CD4-positive, alpha-beta T cell treated with Interleukin-12 subunit alpha and Interleukin-12 subunit beta, for 1 hour (primary cell): ENCODE measurements around the gene APRT.

Experiments
- DNase-seq: peaks from one replicate; pipeline ENCODE4 v3.0.0-alpha.2; 2020

The APRT gene

GRCh38 chr16:88821168-88821850 is 9.6 kb upstream of the APRT start:
- DNase-seq = no peak

GRCh38 chr16:88820385-88821025 is 8.8 kb upstream of the APRT start:
- DNase-seq = no peak

- DNase-seq = no peak
Measured at GRCh38 chr16:88819126-88819525, 7.4 kb upstream of the APRT start.

GRCh38 chr16:88818575-88818874 is 6.8 kb upstream of the APRT start:
- DNase-seq = no peak

GRCh38 chr16:88817785-88818574 is 6.3 kb upstream of the APRT start:
- no peak for DNase-seq

GRCh38 chr16:88816736-88817535 is 5.2 kb upstream of the APRT start:
- DNase-seq = no peak

- peak; percentile 59 for DNase-seq
Measured at GRCh38 chr16:88815901-88816589, 4.3 kb upstream of the APRT start.

- no peak for DNase-seq
Measured at GRCh38 chr16:88815227-88815626, 3.5 kb upstream of the APRT start.

- DNase-seq = no peak
Measured at GRCh38 chr16:88814144-88814502, 2.4 kb upstream of the APRT start.

- DNase-seq = no peak
Measured at GRCh38 chr16:88813269-88814143, 1.8 kb upstream of the APRT start.

- DNase-seq = no peak
Measured at GRCh38 chr16:88812513-88813268, 963 bp upstream of the APRT start.

- peak; percentile 69 for DNase-seq
Measured at GRCh38 chr16:88810912-88811768, 588 bp downstream of the APRT start.

- no peak for DNase-seq
Measured at GRCh38 chr16:88810166-88810911, 1.4 kb downstream of the APRT start.

- DNase-seq = no peak
Measured at GRCh38 chr16:88809676-88810165, 2.0 kb downstream of the APRT start.

GRCh38 chr16:88809068-88809675 is 2.6 kb downstream of the APRT start:
- DNase-seq = no peak

- DNase-seq = no peak
Measured at GRCh38 chr16:88807626-88808453, 3.9 kb downstream of the APRT start.

- no peak for DNase-seq
Measured at GRCh38 chr16:88807142-88807625, 4.5 kb downstream of the APRT start.
